Measurements from ENCODE around the gene FMOD.

DNA sequence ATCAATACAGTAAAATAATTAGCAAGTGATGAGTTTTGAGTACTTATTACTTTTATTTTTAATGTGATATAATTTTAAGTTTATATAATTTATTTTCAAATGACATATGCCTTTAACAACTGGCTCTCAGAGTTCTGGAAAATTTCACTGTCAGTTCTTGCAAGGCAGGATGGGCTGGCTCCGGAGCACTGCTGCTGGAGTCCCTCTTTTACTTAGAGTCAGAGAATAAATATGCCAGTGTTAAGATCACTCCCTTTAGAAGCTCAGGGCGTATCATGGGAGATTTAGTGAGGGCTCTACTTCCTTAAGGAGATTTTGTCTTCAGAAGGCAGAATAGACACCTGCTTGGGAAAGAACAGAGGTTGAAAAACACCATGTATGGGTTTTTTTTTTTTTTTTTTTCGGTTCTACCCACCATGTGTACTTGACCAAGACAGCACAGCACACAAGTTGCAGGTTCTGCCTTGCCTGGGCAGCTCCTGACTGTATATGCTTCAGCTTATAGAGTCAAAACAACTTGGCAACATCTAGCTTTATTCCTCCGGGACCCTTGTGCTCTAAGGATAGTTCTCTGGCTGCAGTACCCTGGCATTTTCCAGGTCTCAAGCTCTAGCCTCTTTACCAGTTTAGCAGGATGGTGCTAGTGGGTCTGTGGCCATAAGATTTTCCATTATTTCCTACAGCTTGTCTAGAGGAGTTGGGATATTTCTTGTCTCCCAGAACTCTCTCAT is 29.7 kb upstream of the FMOD start:
- TF ChIP-seq, protein P1, sequence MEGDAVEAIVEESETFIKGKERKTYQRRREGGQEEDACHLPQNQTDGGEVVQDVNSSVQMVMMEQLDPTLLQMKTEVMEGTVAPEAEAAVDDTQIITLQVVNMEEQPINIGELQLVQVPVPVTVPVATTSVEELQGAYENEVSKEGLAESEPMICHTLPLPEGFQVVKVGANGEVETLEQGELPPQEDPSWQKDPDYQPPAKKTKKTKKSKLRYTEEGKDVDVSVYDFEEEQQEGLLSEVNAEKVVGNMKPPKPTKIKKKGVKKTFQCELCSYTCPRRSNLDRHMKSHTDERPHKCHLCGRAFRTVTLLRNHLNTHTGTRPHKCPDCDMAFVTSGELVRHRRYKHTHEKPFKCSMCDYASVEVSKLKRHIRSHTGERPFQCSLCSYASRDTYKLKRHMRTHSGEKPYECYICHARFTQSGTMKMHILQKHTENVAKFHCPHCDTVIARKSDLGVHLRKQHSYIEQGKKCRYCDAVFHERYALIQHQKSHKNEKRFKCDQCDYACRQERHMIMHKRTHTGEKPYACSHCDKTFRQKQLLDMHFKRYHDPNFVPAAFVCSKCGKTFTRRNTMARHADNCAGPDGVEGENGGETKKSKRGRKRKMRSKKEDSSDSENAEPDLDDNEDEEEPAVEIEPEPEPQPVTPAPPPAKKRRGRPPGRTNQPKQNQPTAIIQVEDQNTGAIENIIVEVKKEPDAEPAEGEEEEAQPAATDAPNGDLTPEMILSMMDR (tag by site-specific recombination; IDR thresholded peaks at IDR 0.05) = no peak
- TF ChIP-seq, protein P2, sequence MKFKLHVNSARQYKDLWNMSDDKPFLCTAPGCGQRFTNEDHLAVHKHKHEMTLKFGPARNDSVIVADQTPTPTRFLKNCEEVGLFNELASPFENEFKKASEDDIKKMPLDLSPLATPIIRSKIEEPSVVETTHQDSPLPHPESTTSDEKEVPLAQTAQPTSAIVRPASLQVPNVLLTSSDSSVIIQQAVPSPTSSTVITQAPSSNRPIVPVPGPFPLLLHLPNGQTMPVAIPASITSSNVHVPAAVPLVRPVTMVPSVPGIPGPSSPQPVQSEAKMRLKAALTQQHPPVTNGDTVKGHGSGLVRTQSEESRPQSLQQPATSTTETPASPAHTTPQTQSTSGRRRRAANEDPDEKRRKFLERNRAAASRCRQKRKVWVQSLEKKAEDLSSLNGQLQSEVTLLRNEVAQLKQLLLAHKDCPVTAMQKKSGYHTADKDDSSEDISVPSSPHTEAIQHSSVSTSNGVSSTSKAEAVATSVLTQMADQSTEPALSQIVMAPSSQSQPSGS (tag by site-specific recombination; IDR thresholded peaks at IDR 0.05; ENCODE audit: low read depth) = no peak
- TF ChIP-seq, protein P3, sequence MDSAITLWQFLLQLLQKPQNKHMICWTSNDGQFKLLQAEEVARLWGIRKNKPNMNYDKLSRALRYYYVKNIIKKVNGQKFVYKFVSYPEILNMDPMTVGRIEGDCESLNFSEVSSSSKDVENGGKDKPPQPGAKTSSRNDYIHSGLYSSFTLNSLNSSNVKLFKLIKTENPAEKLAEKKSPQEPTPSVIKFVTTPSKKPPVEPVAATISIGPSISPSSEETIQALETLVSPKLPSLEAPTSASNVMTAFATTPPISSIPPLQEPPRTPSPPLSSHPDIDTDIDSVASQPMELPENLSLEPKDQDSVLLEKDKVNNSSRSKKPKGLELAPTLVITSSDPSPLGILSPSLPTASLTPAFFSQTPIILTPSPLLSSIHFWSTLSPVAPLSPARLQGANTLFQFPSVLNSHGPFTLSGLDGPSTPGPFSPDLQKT (IDR thresholded peaks at IDR 0.05; ENCODE audit: borderline replicate concordance, low read depth, low read length) = no peak
- TF ChIP-seq SP2 (tag by site-specific recombination; IDR thresholded peaks at IDR 0.05) = no peak
- no peak for TF ChIP-seq SCRT2 (tag by site-specific recombination; IDR thresholded peaks at IDR 0.05)
- TF ChIP-seq ZBTB8A (tag by site-specific recombination; IDR thresholded peaks at IDR 0.05) = no peak
